Activated CD4-positive, alpha-beta T cell treated with anti-CD3 and anti-CD28 coated beads for 24 hours (primary cell): ENCODE results near the gene PRG3.
"Not testable (repeated sequence)": the region's sequence is repeated elsewhere in the genome, so short reads cannot be mapped to it uniquely, and the experiment has no call there.

Experiments used
- DNase-seq, 2 donors: peaks; one replicate each; pipeline ENCODE4 v3.0.0-alpha.2; 2020; ENCODE audit warnings: low read depth in 2 of 2

PRG3 gene

DNA sequence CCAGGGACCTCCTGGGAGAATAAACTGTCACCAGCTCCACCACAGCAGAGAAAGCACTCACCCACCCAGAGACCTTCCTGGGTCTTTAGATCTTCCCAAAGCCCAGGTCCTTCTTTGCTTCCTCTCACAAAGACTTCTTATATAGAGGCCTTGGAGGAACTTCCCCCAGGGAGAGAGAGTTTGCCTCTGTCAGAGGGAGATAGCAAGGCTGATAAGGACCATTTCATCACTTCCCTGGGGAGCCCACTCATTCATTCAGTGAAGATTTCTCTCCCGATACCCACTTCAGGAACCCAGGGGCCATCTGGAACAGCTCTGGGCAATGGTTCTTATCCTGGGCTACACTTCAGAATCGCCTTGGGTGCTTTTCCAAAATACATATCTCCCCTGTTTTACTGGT, 9.6 kb upstream of the PRG3 start, which contains the start of gene PRG2:
Gene PRG2, minus strand, starts transcription at position 116 of the 400 bp plus-strand sequence. CDS start 706 bp downstream, outside the sequence.
- no peak for DNase-seq

DNA sequence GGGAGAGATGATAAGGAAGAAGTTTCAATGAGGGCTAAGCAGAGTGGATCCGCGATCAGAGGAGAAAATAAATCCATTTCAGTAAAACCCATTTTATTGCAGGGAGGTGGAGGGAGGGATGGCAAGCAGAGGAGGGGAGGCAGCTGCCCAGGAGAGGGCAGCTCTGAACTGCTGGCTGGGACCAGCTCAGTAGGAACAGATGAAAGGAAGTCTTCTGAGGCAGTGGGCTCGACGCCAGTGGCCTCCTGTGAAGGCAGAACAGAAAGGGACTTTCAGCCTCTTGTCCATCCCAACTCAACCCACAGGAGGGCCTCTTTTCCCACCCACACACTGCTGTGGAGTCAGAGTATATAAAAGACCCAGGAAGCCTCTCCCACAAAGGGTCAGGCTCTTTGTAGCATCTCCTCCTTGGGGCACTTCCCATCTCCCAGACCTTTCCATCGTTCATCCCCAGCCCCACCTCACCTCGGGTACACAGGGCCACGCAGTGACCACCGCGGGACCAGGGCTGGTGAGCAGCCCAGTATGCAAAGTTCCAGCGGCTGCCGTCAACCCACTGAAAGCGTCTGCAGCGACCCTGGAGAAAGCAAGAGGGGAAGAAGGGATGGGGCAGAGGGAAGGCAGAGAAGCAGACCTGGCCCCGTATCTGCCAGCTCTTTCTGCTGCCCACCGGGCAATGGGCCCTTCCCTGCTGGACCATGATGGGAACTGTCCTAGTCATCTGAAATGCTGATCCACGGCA, 6.5 kb upstream of the PRG3 start:
- no peak for DNase-seq

DNA sequence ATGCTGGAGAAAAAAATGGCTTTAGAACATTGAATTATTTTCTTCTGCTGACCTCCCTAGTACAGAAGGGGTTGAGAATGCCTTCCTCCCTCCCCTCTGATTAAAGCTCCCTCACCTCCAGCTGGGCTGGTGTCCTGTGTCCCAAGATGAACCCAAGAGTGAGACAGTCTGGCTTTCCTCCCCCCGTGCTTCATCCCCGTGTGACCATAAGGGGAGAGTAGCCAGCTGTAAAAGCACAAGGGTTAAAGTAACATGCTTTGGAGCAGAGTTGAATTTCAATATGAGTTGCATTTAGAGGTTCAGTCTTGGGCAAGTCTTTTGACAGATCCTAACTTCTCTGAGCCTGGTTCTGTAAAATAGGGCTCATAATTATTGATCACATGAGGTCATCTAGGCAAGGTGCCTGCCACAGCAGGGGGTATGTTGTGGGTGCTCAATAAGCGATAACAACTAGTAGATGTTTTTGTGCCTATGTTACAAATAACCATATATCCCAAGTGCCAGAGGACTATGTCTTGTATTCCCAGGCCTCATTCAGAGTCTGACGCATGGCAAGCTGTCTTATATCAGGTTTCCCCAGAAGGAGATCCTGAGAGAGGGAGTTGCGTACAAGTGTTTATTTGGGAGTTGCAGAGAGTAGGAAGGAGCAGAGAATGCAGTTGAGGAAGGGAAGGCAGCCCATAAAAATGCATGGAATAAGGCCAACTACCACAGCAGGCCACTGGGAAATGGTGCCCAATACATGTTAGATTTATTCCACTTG, 5.4 kb upstream of the PRG3 start:
- no peak for DNase-seq

DNA sequence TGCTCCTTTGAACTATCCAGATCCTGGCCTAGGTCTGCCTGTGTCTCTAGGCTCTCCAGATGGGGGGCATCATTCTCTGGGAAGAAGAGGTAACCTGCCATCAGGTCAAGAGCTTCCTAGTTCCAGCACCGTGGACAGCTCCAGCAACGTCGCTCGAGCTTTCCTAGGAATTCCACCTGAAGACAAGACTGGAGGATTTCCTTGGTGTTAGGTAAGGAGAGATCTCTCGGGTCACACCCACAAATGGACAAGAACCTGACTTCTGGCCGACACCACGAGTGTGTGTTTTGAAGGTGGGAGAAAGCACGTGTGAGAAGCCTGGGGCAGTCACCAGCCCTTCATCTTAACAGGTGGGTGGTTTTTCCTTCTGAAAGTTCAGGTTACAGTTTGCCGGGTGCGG, 1.2 kb downstream of the PRG3 start:
- no peak for DNase-seq

DNA sequence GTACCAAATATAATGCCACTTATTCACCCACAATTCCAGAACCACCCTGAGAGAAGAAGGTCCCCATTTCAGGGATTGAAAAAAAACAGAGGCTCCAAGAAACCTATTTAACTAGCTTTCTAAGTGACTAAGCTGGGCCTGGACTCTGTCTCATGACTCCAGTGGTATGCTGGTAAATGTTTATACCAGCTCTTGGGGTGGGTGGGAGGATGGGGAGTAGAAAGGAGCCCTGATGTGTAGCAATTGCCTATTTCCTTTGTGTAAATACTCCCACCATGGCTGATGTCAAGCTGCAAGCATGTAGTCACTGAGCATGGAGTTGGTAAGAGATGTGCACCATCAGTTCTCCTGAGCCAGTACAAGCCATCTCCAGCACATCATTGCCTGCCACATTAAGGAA, 2.8 kb downstream of the PRG3 start:
- no peak for DNase-seq

DNA sequence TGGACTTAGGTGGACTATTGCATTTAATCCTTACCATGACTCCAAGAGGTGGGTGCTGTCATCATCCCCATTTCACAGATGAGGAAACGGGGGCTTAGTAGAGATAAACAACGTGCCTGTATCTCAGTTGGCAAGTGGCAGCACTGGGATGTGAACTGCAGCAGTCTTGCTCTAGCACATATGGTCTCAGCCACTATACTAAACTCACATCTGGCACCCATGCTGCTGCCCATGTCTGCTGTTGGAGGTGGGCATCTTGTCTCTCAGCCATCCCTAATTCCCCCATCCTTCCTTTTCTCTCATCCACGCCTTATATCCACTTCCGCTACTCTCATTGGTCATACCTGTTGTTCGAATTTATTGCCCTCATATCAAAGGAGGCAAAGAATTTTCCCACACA, 3.8 kb downstream of the PRG3 start:
- DNase-seq: no peak

DNA sequence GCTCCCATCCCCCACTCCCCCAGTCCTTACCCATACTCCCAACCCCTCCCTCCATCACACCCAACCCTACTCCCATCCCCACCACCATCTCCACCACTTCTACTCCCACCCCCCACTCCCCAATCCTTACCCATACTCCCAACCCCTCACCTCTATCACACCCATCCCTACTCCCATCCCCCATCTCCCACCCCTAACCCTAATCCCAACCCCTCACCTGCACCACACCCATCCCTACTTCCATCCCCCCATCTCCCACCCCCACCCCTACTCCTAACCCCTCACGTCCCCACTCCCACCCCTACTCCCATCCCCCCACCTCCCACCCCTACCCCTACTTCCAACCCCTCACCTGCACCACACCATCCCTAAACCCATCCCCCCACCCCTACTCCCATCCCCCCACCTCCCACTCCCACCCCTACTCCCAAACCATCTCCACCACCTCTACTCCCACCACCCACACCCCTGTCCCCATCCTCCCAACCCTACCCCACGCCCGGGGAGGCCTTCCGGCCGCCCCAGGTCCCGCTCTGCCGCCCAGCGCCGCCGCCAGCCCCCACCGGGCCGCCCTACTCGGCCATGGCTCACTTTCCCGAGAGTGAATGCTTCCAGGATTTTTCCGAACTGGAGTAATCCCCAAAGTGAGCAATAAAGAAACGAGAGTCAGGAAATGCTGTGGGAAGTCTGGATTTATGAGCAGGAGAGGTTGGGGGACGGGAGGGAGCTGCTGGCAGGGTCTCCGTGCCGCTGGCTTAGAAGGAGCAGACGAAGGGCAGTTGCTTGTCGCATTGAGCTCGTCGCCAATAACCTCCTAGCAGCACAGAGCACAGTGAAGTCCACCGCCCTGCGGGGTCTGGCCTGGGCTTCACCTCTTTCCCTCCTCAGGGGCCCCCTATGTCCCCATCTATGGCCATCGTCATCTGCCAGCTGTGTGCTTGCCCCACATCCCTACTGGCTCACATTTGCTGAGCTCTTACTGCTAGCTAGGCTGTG, 4.6 kb downstream of the PRG3 start:
- DNase-seq: no peak

DNA sequence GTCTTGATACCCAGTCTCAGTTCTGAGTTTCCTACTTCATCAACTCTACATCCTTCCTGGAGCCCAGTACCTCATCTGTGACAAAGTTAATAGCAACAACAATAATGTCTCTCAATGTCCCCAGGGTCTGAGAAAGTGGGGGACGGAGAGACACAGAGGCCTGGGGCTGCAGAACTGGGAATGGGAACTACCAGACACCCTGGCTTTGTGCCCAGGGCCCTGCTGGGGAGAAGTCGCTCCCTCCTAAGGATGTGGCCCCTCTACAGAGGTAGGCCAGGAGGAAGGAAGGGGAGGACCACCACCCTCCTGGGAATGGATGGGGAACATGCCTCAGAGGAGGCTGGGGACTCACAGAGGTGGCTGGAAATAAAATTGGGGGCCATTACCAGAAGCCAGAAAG, 5.5 kb downstream of the PRG3 start:
- no peak for DNase-seq

DNA sequence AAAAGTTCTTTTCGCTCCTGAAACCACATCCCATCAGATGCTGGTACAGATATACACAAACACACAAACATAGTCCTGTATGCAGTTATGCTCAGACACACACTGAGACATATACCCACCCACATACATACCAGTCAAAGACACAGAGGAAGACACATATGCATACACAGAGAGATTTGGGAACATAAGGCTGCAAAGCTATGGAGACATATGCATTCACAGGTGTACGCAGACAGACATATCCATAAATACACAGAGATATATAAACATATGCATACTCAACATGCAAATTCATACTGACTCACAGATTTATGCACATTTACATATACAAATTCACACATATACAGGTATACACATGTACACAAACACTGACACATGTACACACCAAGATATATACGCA, 6.0 kb downstream of the PRG3 start:
- DNase-seq: no peak

DNA sequence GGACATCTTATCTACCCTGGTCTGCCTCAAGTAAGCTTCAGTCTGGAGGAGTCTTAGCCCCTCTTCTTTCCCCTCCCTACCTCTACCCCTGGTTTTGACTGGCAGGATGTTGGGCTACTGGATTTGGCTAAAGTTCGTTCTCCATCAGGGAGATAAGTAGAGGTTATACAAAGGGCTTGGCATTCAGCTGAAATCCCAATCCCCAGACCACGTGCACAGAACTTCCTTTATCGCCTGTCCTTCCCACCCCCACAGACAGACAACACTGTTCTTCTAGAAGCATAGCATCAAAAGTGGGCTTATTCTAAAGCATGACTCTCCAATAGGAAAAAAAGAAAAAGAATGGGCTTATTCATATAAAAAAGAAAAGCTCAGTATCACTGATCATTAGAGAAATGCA, 7.8 kb downstream of the PRG3 start:
- DNase-seq: no peak

DNA sequence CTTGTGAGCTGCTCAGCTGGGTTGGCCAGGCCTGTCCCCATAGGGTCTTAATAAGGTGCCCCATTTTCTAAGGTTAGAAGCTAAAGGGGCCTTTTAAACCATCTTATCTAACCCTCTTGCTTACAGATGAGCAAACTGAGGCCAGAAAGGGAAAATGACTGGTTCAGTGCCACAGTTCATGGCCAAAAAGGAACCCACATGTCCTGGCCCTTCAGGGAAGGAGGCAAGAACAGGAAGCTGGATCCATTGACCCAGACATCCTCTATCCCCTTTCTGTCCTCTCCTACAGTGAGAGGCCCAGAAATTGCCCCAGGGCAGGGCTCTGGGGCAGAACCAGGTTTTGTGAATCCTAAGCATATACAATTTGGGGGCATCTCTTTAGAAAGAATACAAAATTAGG, 10.0 kb downstream of the PRG3 start:
- no peak for DNase-seq

GRCh38 chr11:57370251-57370650, 10.7 kb downstream of the PRG3 start:
- no peak for DNase-seq

GRCh38 chr11:57368845-57369232, 12.1 kb downstream of the PRG3 start:
- no peak for DNase-seq

- no peak for DNase-seq
These were observed 12.7 kb downstream of the PRG3 start for GRCh38 chr11:57368106-57368844.

GRCh38 chr11:57364851-57365660, 15.9 kb downstream of the PRG3 start:
- DNase-seq: no peak

GRCh38 chr11:57363131-57364080, 17.5 kb downstream of the PRG3 start:
- DNase-seq: no peak

DNA sequence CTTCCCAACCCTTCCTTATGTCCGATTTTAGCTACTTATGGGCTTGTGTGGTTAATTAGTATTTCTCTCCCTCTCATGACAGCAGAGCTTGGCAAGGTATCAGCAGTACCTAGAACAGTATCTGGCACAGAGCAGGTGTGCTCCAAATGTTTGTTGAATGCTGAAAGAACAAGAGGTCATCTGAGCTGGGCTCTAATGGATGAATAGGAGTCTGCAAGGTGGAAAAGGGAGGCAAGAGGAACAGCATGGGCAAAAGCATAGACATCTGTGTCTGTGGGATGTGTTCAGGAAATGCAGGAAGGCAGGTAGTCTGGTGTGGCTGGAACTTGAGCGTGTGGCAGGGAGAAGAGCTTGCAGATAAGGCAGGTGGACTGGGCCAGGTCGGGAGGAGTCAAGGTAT, 19.0 kb downstream of the PRG3 start:
- no peak for DNase-seq

DNA sequence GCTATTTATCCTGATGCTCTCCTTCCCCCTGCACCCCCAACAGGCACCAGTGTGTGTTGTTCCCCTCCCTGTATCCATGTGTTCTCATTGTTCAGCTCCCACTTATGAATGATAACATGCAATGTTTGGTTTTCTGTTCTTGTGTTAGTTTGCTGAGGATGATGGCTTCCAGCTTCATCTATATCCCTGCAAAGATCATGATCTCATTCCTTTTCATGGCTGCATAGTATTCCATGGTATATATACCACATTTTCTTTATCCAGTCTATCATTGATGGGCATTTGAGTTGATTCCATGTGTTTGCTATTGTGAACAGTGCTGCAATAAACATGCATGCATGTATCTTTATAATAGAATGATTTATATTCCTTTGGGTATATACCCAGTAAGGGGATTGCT, 19.5 kb downstream of the PRG3 start:
- DNase-seq: not testable (repeated sequence)

- no peak for DNase-seq
These were observed 20.0 kb downstream of the PRG3 start for GRCh38 chr11:57360991-57361390.
